Stimulated activated CD8-positive, alpha-beta memory T cell treated with anti-CD3 and anti-CD28 coated beads, Interleukin-4, amount 100 ng/mL, for 1 hour (primary cell): ENCODE results near the gene JAKMIP1.
"Not testable (repeated sequence)": the region's sequence is repeated elsewhere in the genome, so short reads cannot be mapped to it uniquely, and the experiment has no call there.

Source experiments
- DNase-seq, 2 donors: peaks; one replicate each; pipeline ENCODE4 v3.0.0-alpha.2; 2020; ENCODE audit warnings: low read depth in 2 of 2, low spot score in 1 of 2

Gene JAKMIP1

DNA sequence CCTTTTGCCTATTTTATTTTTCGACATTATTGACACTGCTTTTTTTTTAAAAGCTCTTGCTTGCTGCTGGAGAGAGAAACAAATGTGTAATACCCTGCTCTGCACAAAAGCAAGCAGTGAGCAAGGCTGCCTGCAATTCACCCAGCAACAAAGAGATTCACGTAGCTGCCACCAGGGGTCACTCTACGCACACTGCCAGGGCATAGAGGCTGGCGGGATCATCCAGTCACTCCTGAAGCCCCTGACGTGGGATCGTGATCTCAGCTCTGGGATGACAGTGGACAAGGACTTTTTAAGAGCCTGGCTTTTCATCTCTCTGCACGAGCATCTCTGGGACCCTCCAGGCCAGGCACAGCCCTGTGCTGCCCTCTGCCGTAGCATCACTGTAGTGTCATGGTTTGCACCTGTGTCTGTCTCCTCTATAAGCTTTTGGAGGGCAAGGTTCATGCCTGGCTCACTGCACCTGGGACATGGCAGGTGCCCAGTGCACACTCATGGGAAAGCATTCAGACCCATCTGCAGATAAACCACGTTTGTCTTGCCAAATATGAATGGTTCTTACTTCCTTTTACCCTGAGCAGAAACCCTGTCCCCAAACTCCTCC, 201.9 kb downstream of the JAKMIP1 start:
- DNase-seq: peak in 1 of 2 donors; percentile 14

GRCh38 chr4:5996641-5997040, 203.7 kb downstream of the JAKMIP1 start:
- DNase-seq: no peak

GRCh38 chr4:5995901-5996623, 204.3 kb downstream of the JAKMIP1 start:
- DNase-seq: no peak

- DNase-seq: no peak
Observed at GRCh38 chr4:5993876-5994811, 206.2 kb downstream of the JAKMIP1 start.

- DNase-seq: not testable (repeated sequence)
Observed at GRCh38 chr4:5993346-5993745, 207.0 kb downstream of the JAKMIP1 start.

DNA sequence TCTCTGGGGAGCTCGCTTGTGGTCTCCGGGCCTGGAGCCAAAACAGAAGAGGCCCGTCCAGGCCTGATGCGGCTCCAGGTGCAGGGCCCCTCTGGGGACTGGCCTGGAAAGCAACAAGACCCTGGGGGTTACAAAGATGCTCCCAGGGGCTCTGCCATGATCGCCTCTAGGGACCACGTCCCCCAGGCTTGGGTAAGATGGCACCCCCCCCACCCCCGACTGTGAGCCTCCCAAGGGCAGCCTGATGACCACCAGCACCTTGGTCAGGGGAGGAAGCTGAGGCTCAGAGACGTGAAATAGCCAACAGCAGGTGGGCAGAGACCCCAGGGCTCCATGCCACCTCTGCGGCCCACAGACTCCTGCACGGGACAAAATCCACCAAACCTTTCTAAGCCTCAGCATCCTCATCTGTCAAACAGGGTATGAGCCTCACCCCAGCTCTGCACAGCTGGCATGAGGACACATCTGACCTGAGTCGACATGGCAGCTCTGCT, 207.5 kb downstream of the JAKMIP1 start:
- no peak for DNase-seq

DNA sequence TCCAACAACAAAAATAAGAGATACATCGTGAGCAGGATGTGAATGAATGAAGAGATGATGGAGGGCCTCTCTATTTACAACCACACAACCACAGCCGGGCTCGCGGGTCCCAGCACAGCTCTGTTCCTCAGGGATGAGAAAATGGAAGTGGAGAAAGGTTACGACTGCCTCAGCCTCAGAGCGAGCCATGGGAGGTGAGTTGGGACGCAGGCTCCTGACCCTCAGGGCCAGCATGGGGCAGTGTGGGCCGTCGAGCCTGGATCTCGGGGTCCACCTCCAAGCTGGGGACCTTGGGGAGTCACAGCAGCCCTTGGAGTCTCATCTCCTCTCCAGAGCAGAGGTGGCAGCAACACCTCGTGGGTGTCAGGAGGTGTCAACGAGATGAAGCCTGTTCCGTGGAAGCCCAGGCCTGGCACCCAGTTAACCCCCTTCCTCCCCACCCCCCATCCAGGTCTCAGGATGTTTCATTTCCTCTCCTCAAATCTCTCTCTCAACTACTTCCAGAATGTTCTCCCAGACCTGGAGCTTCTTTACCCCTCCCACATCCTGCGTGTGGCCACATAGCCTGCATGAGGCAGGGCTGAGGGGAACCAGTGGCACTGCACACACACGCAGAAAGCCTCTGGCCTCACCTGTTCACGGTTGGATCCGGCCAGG, 208.1 kb downstream of the JAKMIP1 start:
- DNase-seq: no peak

GRCh38 chr4:5991405-5991804, 208.9 kb downstream of the JAKMIP1 start:
- no peak for DNase-seq

DNA sequence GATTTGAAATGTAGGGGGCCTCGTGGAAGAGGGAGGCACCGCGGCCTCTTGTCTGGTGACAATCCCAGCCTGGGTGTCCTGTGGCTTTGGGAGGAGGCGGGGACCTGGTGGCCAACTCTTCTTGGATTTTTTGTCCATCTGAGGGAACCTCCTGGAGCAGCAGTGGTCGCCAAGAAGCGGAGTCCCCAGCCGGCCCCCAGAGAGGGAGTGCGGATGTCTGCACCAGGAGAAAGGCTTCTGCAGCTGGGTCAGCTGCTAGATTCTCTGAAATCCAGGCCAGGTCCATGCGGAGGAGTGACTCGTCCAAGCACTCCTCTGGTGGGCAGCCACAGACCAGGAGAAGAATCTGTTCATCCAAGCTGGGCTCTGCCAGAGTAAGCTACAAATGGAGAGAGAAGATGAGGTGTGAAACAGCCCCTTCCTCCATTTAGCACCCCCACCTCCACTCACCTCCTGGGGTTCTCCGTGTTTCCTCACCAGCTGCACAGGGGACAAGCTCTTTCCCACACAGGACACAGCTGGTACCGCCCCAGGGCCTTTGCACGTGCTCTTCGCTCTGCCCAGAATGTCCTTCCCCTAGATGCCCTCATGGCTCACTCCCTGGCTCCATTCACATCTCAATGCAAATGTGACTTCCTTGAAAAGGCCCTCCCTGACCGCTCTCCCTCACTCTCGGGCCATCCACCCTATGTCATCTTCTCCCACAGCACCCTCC, 209.7 kb downstream of the JAKMIP1 start:
- no peak for DNase-seq

- no peak for DNase-seq
Observed at GRCh38 chr4:5989236-5990225, 210.8 kb downstream of the JAKMIP1 start.

DNA sequence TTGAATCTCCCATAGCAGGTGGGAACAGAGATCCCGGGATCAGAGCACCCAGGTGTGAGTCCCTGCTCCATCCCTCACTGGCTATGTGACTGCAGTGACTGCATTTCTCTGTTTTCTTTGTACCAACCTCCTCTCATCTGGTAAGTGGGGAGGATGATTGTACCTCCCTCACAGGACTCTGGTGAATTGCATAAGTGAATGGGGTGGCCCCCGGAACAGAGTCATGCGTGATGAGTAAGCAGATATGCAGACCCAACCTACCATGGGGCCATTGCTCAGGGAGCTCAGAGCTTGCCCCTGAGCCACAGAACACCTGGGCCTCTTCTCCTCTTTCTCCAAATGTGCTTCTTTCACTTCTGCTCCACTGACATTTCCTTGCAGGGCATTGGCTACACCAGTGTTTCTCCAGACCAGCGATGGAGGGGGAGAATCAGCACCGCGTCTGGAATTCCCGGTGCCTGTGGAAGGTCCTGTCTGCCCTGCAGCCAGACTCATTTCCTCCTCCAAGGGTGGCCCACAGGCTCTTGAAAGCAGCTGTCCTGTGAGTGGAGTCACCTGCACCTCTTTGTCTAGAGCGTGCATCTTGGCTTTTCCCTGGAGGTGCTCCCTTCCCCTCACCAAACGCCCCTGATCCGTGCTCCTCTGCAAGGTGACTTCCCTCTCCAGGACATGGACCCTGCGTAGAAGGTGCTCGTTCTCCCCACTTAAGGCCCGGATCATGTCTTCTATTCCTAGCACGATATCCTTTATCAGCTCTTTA, 212.1 kb downstream of the JAKMIP1 start:
- no peak for DNase-seq

DNA sequence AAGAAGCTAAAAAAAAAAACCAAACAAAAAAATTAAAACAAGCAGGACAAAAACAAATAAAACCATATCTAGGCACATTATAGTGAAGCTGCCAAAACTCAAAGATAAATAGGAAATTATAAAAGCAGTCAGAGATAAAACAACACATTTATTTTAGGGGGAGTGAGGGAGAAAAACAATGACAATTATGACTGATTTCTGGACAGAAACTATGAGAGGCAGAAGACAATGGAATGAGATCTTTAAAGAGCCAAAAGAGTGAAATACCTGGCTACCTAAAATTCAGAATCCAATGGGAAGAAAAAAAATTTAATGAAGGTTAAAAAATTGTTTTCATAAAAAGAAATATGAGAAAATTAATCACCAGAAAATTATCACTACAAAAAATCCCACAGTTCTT, 215.5 kb downstream of the JAKMIP1 start:
- DNase-seq: no peak

- no peak for DNase-seq
Observed at GRCh38 chr4:5982156-5982973, 218.0 kb downstream of the JAKMIP1 start.

GRCh38 chr4:5980436-5981155, 219.8 kb downstream of the JAKMIP1 start:
- DNase-seq: no peak

GRCh38 chr4:5979981-5980380, 220.4 kb downstream of the JAKMIP1 start:
- no peak for DNase-seq

GRCh38 chr4:5976921-5977320, 223.4 kb downstream of the JAKMIP1 start:
- DNase-seq: no peak

- no peak for DNase-seq
Observed at GRCh38 chr4:5976431-5976830, 223.9 kb downstream of the JAKMIP1 start.
